Suprapubic skin (tissue), 3 donors: Measurements from ENCODE around the gene TMEM109.

Experiments
- CTCF ChIP-seq, 2 donors: fragments of 200-600 bp in 1 of 2; fragments of 450-650 bp in 1 of 2; sonication (generic) in 1 of 2; IDR thresholded peaks; one replicate each; pipeline ENCODE4 v1.5.1; 2016 to 2019; ENCODE audit warnings: antibody characterized with exemption in 2 of 2, mild to moderate bottlenecking in 1 of 2, moderate library complexity in 1 of 2
- POLR2AphosphoS5 ChIP-seq, 3 donors: sonication (generic); formaldehyde crosslinking; IDR thresholded peaks; one replicate each; pipeline ENCODE4 v1.6.1; 2017; ENCODE audit warnings: antibody characterized with exemption in 3 of 3

GRCh38 chr11:60895687-60896086, 18.3 kb upstream of the TMEM109 start:
- TF ChIP-seq POLR2AphosphoS5 (IDR thresholded peaks at IDR 0.05), result no peak
- no peak for TF ChIP-seq CTCF (IDR thresholded peaks at IDR 0.05)
